ENCODE data around the gene POLL.

DNA sequence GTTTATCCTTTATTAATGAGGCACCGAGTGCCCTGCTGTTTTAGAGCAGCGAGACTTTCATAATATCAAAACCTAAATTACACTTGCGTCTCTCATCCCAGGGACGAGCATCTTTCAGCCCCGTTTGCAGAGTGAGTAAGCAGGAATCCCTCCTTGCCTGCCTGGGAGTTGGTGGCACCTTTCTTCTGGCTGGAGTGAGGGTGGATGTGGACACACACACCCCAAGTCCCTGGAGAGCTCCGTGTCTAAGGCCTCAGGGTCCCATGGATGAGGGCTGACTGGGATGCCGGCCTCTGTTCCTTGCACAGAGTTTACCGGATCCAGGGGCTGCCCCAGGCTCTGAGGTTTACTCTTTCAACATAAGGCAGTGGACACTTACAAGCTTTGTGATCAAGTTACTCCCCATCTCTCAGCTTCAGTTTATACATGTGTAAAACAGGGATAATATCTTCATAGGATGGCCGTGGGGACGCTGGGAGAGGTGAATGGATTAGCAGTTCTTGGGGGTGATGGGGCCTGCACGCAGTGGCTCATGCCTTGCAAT is 24.5 kb downstream of the POLL start:
- TF ChIP-seq TCF7 (CRISPR knock-in tag; IDR thresholded peaks at IDR 0.05; ENCODE audit: low read depth) (no peak), MYBL2 (CRISPR knock-in tag; IDR thresholded peaks at IDR 0.05) (no peak)

Measured in WTC11 (cell line).